ENCODE measurements around the gene BLOC1S1. TPM values are rescaled to one million over a fixed set of nuclear protein-coding genes. Genes with fewer than 3 reads are reported as not detected.

The BLOC1S1 gene
- total RNA-seq, 1 experiment from 2014 or later, result 85.5 TPM

GRCh38 chr12:55724940-55725309 lies 9.1 kb downstream of the BLOC1S1 start:
- DNase-seq (ENCODE audit: low read depth, low spot score) (no peak), ATAC-seq (no peak)
- intact Hi-C loops (cut with micrococcal nuclease), result no loop called here
- Histone ChIP-seq H3K9me3 (ENCODE audit: control insufficient read depth in 1 of 2, insufficient read depth in 1 of 2, low read depth in 1 of 2, low read length in 2 of 2) (no peaks in the 10 kb centered on the region), H3K4me3 (replicated peaks in 1 of 2; ENCODE audit: low read depth in 1 of 2, low read length in 2 of 2) (no peak overlapping the region), H3K9ac (ENCODE audit: low read length) (no peak overlapping the region), H3K9me2 (ENCODE audit: insufficient read depth) (no peaks in the 10 kb centered on the region), H3K79me2 (ENCODE audit: insufficient read depth, low read length) (peaks cover 22% of the 10 kb centered on the region), H3K27ac (ENCODE audit: low read depth, low read length) (0 out of 2 replicates have a peak overlapping the region, but pooled peaks have one; percentile 6), H3K27me3 (ENCODE audit: insufficient read depth, low read length) (no peaks in the 10 kb centered on the region), H4K20me1 (ENCODE audit: insufficient read depth) (no peaks in the 10 kb centered on the region), H3K4me2 (ENCODE audit: low read length) (no peak overlapping the region), H3K4me1 (ENCODE audit: control insufficient read depth in 1 of 2, insufficient read depth in 2 of 2, low read length in 2 of 2) (peaks cover 26 to 60% of the 10 kb centered on the region in 2 experiments), H3K36me3 (ENCODE audit: control insufficient read depth in 1 of 2, insufficient read depth in 2 of 2, low read length in 2 of 2) (peaks cover 9 to 41% of the 10 kb centered on the region in 2 experiments; a peak in 3 of 4 replicates), H2AFZ (ENCODE audit: low read depth, low read length, poor library complexity, severe bottlenecking) (no peak overlapping the region)
- RAD21 ChIA-PET (ENCODE audit: low non-redundant PET in 1 of 2, low total read pairs in 2 of 2, uncharacterized antibody in 2 of 2, unreplicated experiment in 2 of 2), result interaction anchor here (0.8 to 1.4 kb wide), 3 partner anchors 9 to 12 kb away, joined by 3 to 11 read pairs (median 4); no protein-coding TSS in a partner anchor
- CTCF ChIA-PET, result interaction anchor here (1.0 to 2.1 kb wide), 6 partner anchors 9 to 96 kb away, joined by 3 to 49 read pairs (median 8); partner anchors contain the start of gene BLOC1S1
- BruUV-seq (replicated peaks), result no TSS peak
- no peak for TF ChIP-seq CTCF (IDR thresholded peaks at IDR 0.05 in 2 of 3, conservative IDR thresholded peaks at IDR 0.05 in 1 of 3; ENCODE audit: borderline replicate concordance in 1 of 3, insufficient read depth in 1 of 3, low read depth in 2 of 3, low read length in 2 of 3)
- peak; percentile 17 for TF ChIP-seq POLR2AphosphoS5 (IDR thresholded peaks at IDR 0.05; ENCODE audit: low read depth, low read length)
- POLR2A ChIA-PET, result interaction anchor here (0.7 to 1.8 kb wide), 3 partner anchors 13 to 393 kb away, joined by 3 to 9 read pairs (median 3); partner anchors contain the start of gene ZC3H10

DNA sequence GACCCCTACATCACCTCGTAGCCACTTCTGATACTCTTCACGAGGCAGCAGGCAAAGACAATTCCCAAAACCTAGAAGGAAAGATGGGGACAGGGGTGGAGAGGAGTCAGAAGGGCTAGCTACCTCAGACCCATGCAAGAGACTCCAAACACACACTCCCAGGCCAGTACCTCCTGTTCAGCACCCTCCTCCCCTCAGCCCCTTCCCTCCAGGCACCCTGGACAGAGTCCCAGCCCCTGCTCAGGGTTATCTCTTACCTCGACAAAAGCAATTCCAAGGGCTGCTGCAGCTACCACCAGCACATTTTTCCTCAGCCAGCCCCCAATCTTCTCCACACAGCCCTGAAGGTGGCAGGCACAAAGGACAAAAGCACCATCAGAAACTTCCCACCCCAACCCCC lies 9.7 kb downstream of the BLOC1S1 start:
- Histone ChIP-seq H3K4me1 (ENCODE audit: control insufficient read depth in 1 of 2, insufficient read depth in 2 of 2, low read length in 2 of 2) (peaks cover 25 to 59% of the 10 kb centered on the region in 2 experiments), H2AFZ (ENCODE audit: low read depth, low read length, poor library complexity, severe bottlenecking) (no peak overlapping the region), H3K36me3 (ENCODE audit: control insufficient read depth in 1 of 2, insufficient read depth in 2 of 2, low read length in 2 of 2) (peaks cover 9 to 41% of the 10 kb centered on the region in 2 experiments; a peak in 3 of 4 replicates), H3K79me2 (ENCODE audit: insufficient read depth, low read length) (peaks cover 22% of the 10 kb centered on the region), H3K27ac (ENCODE audit: low read depth, low read length) (no peak overlapping the region), H4K20me1 (ENCODE audit: insufficient read depth) (no peaks in the 10 kb centered on the region), H3K9ac (ENCODE audit: low read length) (no peak overlapping the region), H3K4me2 (ENCODE audit: low read length) (no peak overlapping the region), H3K27me3 (ENCODE audit: insufficient read depth, low read length) (no peaks in the 10 kb centered on the region), H3K4me3 (replicated peaks in 1 of 2; ENCODE audit: low read depth in 1 of 2, low read length in 2 of 2) (no peak overlapping the region), H3K9me3 (ENCODE audit: control insufficient read depth in 1 of 2, insufficient read depth in 1 of 2, low read depth in 1 of 2, low read length in 2 of 2) (no peaks in the 10 kb centered on the region), H3K9me2 (ENCODE audit: insufficient read depth) (no peaks in the 10 kb centered on the region)
- TF ChIP-seq ZNF274 (IDR thresholded peaks at IDR 0.05; ENCODE audit: low read depth, low read length), result no peak
- no peak for TF ChIP-seq EZH2phosphoT487 (IDR thresholded peaks at IDR 0.05; ENCODE audit: borderline replicate concordance)
- POLR2A ChIA-PET, result interaction anchor here (0.7 kb wide), 1 partner anchor 393 kb away, joined by 3 read pairs; the partner anchor contains the start of gene ZC3H10
- intact Hi-C loops (cut with micrococcal nuclease), result no loop called here
- no TSS peak for BruUV-seq (replicated peaks)
- ATAC-seq (no peak), DNase-seq (ENCODE audit: low read depth, low spot score) (no peak)
- RAD21 ChIA-PET (ENCODE audit: low non-redundant PET in 1 of 2, low total read pairs in 2 of 2, uncharacterized antibody in 2 of 2, unreplicated experiment in 2 of 2), result interaction anchor here (0.8 to 1.4 kb wide), 3 partner anchors 8 to 12 kb away, joined by 3 to 11 read pairs (median 4); no protein-coding TSS in a partner anchor
- CTCF ChIA-PET, result interaction anchor here (1.3 to 2.1 kb wide), 4 partner anchors 12 to 95 kb away, joined by 3 to 49 read pairs (median 12); a partner anchor contains a TSS
